Activated CD8-positive, alpha-beta memory T cell treated with anti-CD3 and anti-CD28 coated beads, Interleukin-2, amount 10 ng/mL, durations not matched to agents 7 days and 5 days (primary cell): ENCODE measurements around the gene BIRC7. TPM values are rescaled to one million over a fixed set of nuclear protein-coding genes. Genes with fewer than 3 reads are reported as not detected.
A peak's percentile ranks its signal among the peaks of the same experiment; 100 is the strongest.

Source experiments
- ATAC-seq: fragments of 150-1000 bp; cut with Tn5 transposase; one replicate; pipeline ENCODE4 v1.10.0; 2021; ENCODE audit warnings: moderate library complexity
- CTCF ChIA-PET: fragments of 350-600 bp; sonication (Branson Sonifier 250); formaldehyde crosslinking; loops from one replicate; lab custom pipeline; 2021; ENCODE audit warnings: antibody characterized with exemption; lab: Charles Lee
- DNase-seq: peaks from one replicate; pipeline ENCODE4 v3.0.0-alpha.2; 2020
- H3K27ac Mint-ChIP-seq: one replicate; pipeline ENCODE4 v1.8.0; 2021; ENCODE audit warnings: mild to moderate bottlenecking, mixed read lengths
- H3K27me3 Mint-ChIP-seq: one replicate; pipeline ENCODE4 v1.8.0; 2021; ENCODE audit warnings: mixed read lengths
- H3K36me3 Mint-ChIP-seq: one replicate; pipeline ENCODE4 v1.8.0; 2021; ENCODE audit warnings: mild to moderate bottlenecking, mixed read lengths
- H3K4me1 Mint-ChIP-seq: one replicate; pipeline ENCODE4 v1.8.0; 2021; ENCODE audit warnings: mixed read lengths
- H3K4me3 Mint-ChIP-seq: one replicate; pipeline ENCODE4 v1.8.0; 2021; ENCODE audit warnings: mild to moderate bottlenecking, moderate library complexity, mixed read lengths
- H3K9me3 Mint-ChIP-seq: one replicate; pipeline ENCODE4 v1.8.0; 2022; ENCODE audit warnings: low read depth, mixed read lengths
- total RNA-seq, 2 experiments: library from RNA; stranded (reverse); gene quantifications; one replicate each; pipeline ENCODE4 v1.2.3, GENCODE V29; 2021

BIRC7 gene
- total RNA-seq, 2 experiments from 2014 or later, result not detected

DNA sequence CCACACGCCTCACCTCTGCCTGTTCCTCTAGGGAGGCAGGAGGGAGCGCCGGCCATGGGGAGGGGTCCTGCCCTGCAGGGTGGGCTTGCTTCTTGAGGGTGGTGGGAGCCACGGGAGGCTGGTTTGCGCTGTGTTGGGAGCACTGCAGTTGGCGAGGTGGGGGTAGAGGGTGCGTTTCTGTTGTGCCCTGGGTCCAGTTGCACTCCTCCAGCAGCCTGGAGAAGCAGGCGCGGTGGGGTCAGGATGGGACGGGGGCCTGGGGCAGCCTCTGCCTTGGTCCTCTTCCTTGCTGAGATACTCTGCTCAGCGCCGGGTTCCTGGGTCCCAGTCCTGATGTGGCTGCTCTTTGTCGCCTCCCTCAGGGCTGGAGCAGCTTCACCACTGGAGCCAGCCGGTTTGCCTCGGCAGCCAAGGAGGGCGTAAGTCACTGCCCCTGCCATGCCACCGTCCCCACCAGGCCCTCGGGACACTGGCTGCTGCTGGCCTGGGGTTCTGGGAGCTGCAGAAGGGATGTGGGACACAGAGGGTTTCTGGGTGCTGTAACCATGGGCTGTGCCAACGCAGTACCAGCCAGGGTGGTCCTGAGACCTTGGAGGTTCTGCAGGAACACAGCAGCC, 45.3 kb downstream of the BIRC7 start:
- peaks cover 4% of the 10 kb centered on the region for H3K4me1 Mint-ChIP-seq
- H3K9me3 Mint-ChIP-seq, result no peaks in the 10 kb centered on the region
- ATAC-seq, result peak; percentile 13
- no peak overlapping the region for H3K4me3 Mint-ChIP-seq
- no peak for DNase-seq
- H3K27me3 Mint-ChIP-seq, result no peaks in the 10 kb centered on the region
- H3K27ac Mint-ChIP-seq, result no peak overlapping the region
- CTCF ChIA-PET, result interaction anchor here (1.3 kb wide), 1 partner anchor 28 kb away, joined by 3 read pairs; no protein-coding TSS in a partner anchor
- peaks cover 2% of the 10 kb centered on the region for H3K36me3 Mint-ChIP-seq

- ATAC-seq, result no peak
- DNase-seq, result no peak
- no peaks in the 10 kb centered on the region for H3K9me3 Mint-ChIP-seq
- CTCF ChIA-PET, result interaction anchor here (1.3 kb wide), 1 partner anchor 29 kb away, joined by 3 read pairs; no protein-coding TSS in a partner anchor
- peaks cover 2% of the 10 kb centered on the region for H3K36me3 Mint-ChIP-seq
- no peak overlapping the region for H3K4me3 Mint-ChIP-seq
- no peaks in the 10 kb centered on the region for H3K27me3 Mint-ChIP-seq
- no peak overlapping the region for H3K27ac Mint-ChIP-seq
- H3K4me1 Mint-ChIP-seq, result peaks cover 4% of the 10 kb centered on the region
These were observed 46.3 kb downstream of the BIRC7 start for GRCh38 chr20:63281742-63282665.

GRCh38 chr20:63282946-63283345, 47.2 kb downstream of the BIRC7 start:
- DNase-seq, result no peak
- CTCF ChIA-PET, result no interaction called here
- no peak for ATAC-seq
- peaks cover 2% of the 10 kb centered on the region for H3K36me3 Mint-ChIP-seq
- no peak overlapping the region for H3K27ac Mint-ChIP-seq
- no peak overlapping the region for H3K4me3 Mint-ChIP-seq
- no peaks in the 10 kb centered on the region for H3K27me3 Mint-ChIP-seq
- peaks cover 4% of the 10 kb centered on the region for H3K4me1 Mint-ChIP-seq
- no peaks in the 10 kb centered on the region for H3K9me3 Mint-ChIP-seq

GRCh38 chr20:63283397-63284082, 47.8 kb downstream of the BIRC7 start:
- Mint-ChIP-seq H3K27ac (peak overlapping the region; percentile 71), H3K27me3 (no peaks in the 10 kb centered on the region), H3K4me3 (peak overlapping the region; percentile 65), H3K4me1 (peaks cover 4% of the 10 kb centered on the region), H3K36me3 (peaks cover 2% of the 10 kb centered on the region), H3K9me3 (no peaks in the 10 kb centered on the region)
- no peak for DNase-seq
- peak; percentile 13 for ATAC-seq
- CTCF ChIA-PET, result interaction anchor here (2.3 kb wide), 1 partner anchor 60 kb away, joined by 10 read pairs; no protein-coding TSS in a partner anchor

DNA sequence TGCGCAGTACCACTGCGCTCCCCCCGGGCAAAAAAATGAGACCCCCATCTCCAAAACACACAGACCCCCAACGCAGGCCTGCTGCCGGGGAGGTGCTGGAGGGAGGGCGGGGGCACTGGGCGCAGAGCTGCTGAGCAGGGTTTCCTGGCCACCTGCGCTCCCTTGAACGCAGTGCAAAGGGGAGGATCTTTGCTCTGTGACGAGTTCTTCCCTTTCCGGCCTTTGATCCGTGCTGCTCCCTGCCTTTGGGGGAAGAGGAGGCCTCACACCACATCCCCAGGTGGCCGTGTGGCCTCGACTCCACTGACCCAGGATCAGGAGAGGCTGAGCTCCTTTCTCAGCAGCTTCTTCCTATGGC, 48.4 kb downstream of the BIRC7 start:
- H3K4me1 Mint-ChIP-seq, result peaks cover 4% of the 10 kb centered on the region
- ATAC-seq (peak; percentile 59), DNase-seq (peak; percentile 48)
- H3K9me3 Mint-ChIP-seq, result no peaks in the 10 kb centered on the region
- H3K27me3 Mint-ChIP-seq, result no peaks in the 10 kb centered on the region
- H3K4me3 Mint-ChIP-seq, result peak overlapping the region; percentile 65
- H3K36me3 Mint-ChIP-seq, result peaks cover 2% of the 10 kb centered on the region
- peak overlapping the region; percentile 71 for H3K27ac Mint-ChIP-seq
- CTCF ChIA-PET, result interaction anchor here (2.3 kb wide), 1 partner anchor 61 kb away, joined by 10 read pairs; no protein-coding TSS in a partner anchor

GRCh38 chr20:63284544-63284949, 48.8 kb downstream of the BIRC7 start:
- Mint-ChIP-seq H3K4me3 (peak overlapping the region; percentile 65), H3K27ac (peak overlapping the region; percentile 70), H3K9me3 (no peaks in the 10 kb centered on the region), H3K36me3 (no peaks in the 10 kb centered on the region), H3K27me3 (no peaks in the 10 kb centered on the region), H3K4me1 (peaks cover 4% of the 10 kb centered on the region)
- ATAC-seq (peak; percentile 35), DNase-seq (peak; percentile 51)
- CTCF ChIA-PET, result interaction anchor here (2.3 kb wide), 1 partner anchor 61 kb away, joined by 10 read pairs; no protein-coding TSS in a partner anchor

- ATAC-seq, result no peak
- Mint-ChIP-seq H3K27ac (peak overlapping the region; percentile 70), H3K4me3 (peak overlapping the region; percentile 65), H3K36me3 (no peaks in the 10 kb centered on the region), H3K9me3 (no peaks in the 10 kb centered on the region), H3K27me3 (no peaks in the 10 kb centered on the region), H3K4me1 (peaks cover 4% of the 10 kb centered on the region)
- DNase-seq, result no peak
- CTCF ChIA-PET, result interaction anchor here (2.3 kb wide), 1 partner anchor 62 kb away, joined by 10 read pairs; no protein-coding TSS in a partner anchor
These were observed 49.3 kb downstream of the BIRC7 start for GRCh38 chr20:63284981-63285524.

DNA sequence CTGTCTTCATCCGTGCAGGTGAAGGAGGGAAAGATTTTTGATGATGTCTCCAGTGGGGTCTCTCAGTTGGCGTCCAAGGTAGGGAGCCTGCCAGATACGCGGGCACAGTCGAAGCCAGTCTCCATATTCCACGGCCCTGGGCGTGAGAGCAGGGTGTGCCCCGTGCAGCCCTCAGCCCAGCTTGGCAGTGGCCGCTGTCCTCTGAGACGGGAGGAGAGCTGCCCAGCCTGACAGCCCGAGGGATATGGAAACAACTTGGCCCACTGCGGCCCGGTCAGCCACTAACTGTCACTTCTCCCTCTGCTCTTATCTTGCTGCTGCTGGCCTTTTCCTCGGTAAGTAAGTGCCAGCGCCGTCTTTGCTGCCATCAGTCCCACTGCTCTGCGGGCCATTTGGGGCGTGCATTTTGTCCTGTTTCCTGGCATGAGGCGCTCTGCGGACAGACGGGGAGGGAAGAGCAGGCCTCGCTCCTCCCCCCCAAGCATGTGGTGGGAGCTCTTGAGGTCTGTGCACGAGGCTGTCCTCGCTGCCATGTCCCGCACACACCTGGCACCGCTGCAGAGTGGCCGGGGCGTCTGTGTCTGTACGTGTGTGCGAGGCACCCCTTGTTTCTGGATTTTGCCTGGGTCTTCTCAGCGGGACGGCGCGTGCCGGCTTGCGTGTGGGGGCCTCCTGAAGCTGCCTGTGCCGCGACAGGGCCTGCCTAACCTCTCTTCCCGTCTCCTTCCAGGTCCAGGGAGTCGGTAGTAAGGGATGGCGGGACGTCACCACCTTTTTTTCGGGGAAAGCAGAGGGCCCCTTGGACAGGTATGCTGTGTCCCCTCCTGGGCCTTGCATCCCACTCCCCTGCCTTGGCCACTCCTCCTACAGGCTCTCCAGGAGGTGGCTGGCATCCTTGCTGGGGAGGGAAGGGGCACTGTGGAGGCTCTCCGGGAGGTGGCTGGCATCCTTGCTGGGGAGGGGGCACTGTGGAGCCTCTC, 50.2 kb downstream of the BIRC7 start:
- Mint-ChIP-seq H3K4me3 (no peak overlapping the region), H3K27me3 (no peaks in the 10 kb centered on the region), H3K27ac (no peak overlapping the region), H3K36me3 (no peaks in the 10 kb centered on the region), H3K9me3 (no peaks in the 10 kb centered on the region), H3K4me1 (peaks cover 4% of the 10 kb centered on the region)
- no peak for ATAC-seq
- DNase-seq, result no peak
- CTCF ChIA-PET, result interaction anchor here (1.2 to 2.3 kb wide), 3 partner anchors 12 to 63 kb away, joined by 5 to 10 read pairs (median 5); no protein-coding TSS in a partner anchor

DNA sequence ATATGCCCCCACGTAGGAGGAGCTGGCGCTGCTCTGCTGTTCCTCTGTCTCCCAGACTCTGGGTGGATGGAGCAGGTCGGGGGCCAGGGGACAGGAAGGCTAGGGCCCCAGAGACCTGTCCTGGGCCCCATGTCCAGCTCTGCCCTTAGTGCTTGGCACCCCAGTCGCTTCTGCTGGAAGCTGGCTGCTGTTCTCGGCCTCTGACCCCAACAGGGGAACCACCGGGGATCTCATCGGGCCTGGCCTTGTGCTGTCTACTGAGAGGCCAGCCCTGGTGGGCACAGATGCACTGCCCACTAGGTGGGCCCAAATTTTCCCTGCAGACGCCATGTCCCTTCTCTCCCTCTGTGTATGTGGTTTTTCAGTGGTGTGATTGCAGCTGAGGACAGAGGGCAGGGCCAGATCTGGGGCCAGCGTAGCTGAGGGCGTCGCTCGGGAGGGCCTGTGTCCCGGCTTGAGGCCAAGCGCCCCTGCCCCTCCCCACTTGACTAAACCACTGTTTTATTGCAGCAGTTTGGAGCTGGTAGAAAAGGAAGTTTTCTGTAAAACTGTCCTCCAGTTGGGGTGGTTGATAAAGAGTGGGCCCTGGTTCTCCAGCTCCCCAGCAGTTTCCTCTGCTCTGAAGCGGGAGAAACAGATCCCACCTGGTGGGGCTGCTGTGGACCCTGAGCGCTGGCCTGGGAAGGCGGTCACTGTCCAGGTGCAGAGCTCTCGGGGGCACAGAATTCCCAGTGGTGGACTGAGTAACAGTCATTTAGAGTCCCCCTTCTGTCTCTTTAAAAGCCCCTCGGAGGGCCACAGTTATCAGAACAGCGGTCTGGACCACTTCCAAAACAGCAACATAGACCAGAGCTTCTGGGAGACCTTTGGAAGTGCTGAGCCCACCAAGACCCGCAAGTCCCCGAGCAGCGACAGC, 51.3 kb downstream of the BIRC7 start:
- no peak overlapping the region for H3K4me3 Mint-ChIP-seq
- no peaks in the 10 kb centered on the region for H3K36me3 Mint-ChIP-seq
- H3K27ac Mint-ChIP-seq, result no peak overlapping the region
- peaks cover 4% of the 10 kb centered on the region for H3K4me1 Mint-ChIP-seq
- DNase-seq, result no peak
- no peak for ATAC-seq
- H3K9me3 Mint-ChIP-seq, result no peaks in the 10 kb centered on the region
- no peaks in the 10 kb centered on the region for H3K27me3 Mint-ChIP-seq
- CTCF ChIA-PET, result interaction anchor here (1.2 to 1.4 kb wide), 2 partner anchors 13 to 64 kb away, joined by 5 read pairs; no protein-coding TSS in a partner anchor

DNA sequence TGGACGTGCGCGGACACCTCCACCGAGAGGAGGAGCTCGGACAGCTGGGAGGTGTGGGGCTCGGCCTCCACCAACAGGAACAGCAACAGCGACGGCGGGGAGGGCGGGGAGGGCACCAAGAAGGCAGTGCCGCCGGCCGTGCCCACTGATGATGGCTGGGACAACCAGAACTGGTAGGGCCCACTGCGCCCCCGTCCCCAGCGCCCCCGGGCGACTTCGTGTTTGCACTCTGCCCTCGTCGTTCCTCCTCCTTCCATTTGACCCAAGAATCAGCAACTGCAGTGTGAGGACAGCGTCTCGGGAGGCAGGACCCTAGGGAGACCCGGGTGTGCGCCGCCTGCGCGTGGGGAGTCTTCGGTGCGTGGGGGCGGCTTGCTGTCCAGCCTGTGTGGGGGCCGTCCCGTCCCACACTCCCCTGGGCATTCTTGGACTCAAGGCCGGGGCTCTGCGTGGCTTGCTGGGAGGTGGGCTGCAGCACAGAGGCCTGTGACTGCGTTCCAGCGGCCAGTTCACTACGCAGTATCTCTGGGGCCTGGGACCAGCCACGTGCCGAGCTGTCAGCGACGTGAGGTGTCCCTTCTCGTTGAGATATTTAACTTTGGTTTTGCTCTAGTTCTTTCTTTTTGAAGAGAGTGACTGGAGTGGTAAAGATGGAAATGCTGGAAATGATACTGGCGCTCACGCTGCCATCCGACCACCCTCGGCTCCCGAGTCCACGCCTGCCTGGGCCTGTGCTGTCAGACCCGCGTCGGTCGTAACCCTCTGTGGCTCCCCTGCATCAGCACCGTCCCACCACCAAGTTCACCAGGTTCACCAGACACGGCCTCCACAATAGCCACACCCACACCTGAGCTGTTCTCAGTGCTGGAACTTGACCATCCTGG, 52.2 kb downstream of the BIRC7 start:
- CTCF ChIA-PET, result interaction anchor here (1.8 kb wide), 1 partner anchor 65 kb away, joined by 7 read pairs; no protein-coding TSS in a partner anchor
- Mint-ChIP-seq H3K9me3 (no peaks in the 10 kb centered on the region), H3K27me3 (no peaks in the 10 kb centered on the region), H3K36me3 (no peaks in the 10 kb centered on the region), H3K27ac (no peak overlapping the region), H3K4me3 (no peak overlapping the region), H3K4me1 (peaks cover 4% of the 10 kb centered on the region)
- DNase-seq (no peak), ATAC-seq (no peak)
